ENCODE data around the gene MAN1A2.

Gene MAN1A2

GRCh38 chr1:117367046-117368025, at the start of gene MAN1A2:
TSS of gene MAN1A2 (plus strand) at chr1:117367449. CDS start at chr1:117368184, 735 bp downstream.
- no peaks in the 10 kb centered on the region for H3K9me3 ChIP-seq (ENCODE audit: control insufficient read depth, insufficient read depth, low read length)
- H3K4me1 ChIP-seq (ENCODE audit: control insufficient read depth, low read length) = peaks cover 28% of the 10 kb centered on the region
- peak within 1 kb of the TSS; percentile 85 for H3K4me3 ChIP-seq (ENCODE audit: low read length)
- H4K20me1 ChIP-seq (ENCODE audit: control insufficient read depth, insufficient read depth, low read depth, low read length) = peaks cover 9% of the 10 kb centered on the region
- H3K36me3 ChIP-seq (ENCODE audit: control insufficient read depth, low read length) = peaks cover 2% of the 10 kb centered on the region; the same call in 1 of the 2 replicates
- peak within 1 kb of the TSS; percentile 82 for H3K4me2 ChIP-seq (ENCODE audit: low read length)
- peak within 1 kb of the TSS; percentile 68 for H3K27ac ChIP-seq (ENCODE audit: low read depth, low read length)
- no peaks in the 10 kb centered on the region for H3K9me2 ChIP-seq (replicated peaks; ENCODE audit: control insufficient read depth, low read length)
- no peak for TF ChIP-seq EZH2phosphoT487 (IDR thresholded peaks at IDR 0.05; ENCODE audit: borderline replicate concordance, low read length)
- TF ChIP-seq CTCF (IDR thresholded peaks at IDR 0.05; ENCODE audit: low read depth, low read length, poor library complexity, severe bottlenecking) = no peak
- no peaks in the 10 kb centered on the region for H3K27me3 ChIP-seq (ENCODE audit: control insufficient read depth, low read length)
- peaks cover 63% of the 10 kb centered on the region for H3K79me2 ChIP-seq (ENCODE audit: control insufficient read depth, low read length)
- H3F3A ChIP-seq (ENCODE audit: control insufficient read depth, insufficient read depth) = no peaks in the 10 kb centered on the region

GRCh38 chr1:117318011-117318410, 49.2 kb upstream of the MAN1A2 start:
- no peaks in the 10 kb centered on the region for H3K9me3 ChIP-seq (ENCODE audit: control insufficient read depth, insufficient read depth, low read length)
- H3K36me3 ChIP-seq (ENCODE audit: control insufficient read depth, low read length) = no peaks in the 10 kb centered on the region
- no peak overlapping the region for H3K4me3 ChIP-seq (ENCODE audit: low read length)
- TF ChIP-seq EZH2phosphoT487 (IDR thresholded peaks at IDR 0.05; ENCODE audit: borderline replicate concordance, low read length) = no peak
- no peak for TF ChIP-seq CTCF (IDR thresholded peaks at IDR 0.05; ENCODE audit: low read depth, low read length, poor library complexity, severe bottlenecking)
- peaks cover 11% of the 10 kb centered on the region for H3K27me3 ChIP-seq (ENCODE audit: control insufficient read depth, low read length)
- no peaks in the 10 kb centered on the region for H3K79me2 ChIP-seq (ENCODE audit: control insufficient read depth, low read length)
- H3K27ac ChIP-seq (ENCODE audit: low read depth, low read length) = no peak overlapping the region
- no peaks in the 10 kb centered on the region for H3K9me2 ChIP-seq (replicated peaks; ENCODE audit: control insufficient read depth, low read length)
- no peaks in the 10 kb centered on the region for H4K20me1 ChIP-seq (ENCODE audit: control insufficient read depth, insufficient read depth, low read depth, low read length)
- no peaks in the 10 kb centered on the region for H3K4me1 ChIP-seq (ENCODE audit: control insufficient read depth, low read length)
- H3F3A ChIP-seq (ENCODE audit: control insufficient read depth, insufficient read depth) = no peaks in the 10 kb centered on the region
- H3K4me2 ChIP-seq (ENCODE audit: low read length) = no peak overlapping the region

- H3K4me3 ChIP-seq (ENCODE audit: low read length) = no peak overlapping the region
- H3K9me2 ChIP-seq (replicated peaks; ENCODE audit: control insufficient read depth, low read length) = no peaks in the 10 kb centered on the region
- no peaks in the 10 kb centered on the region for H4K20me1 ChIP-seq (ENCODE audit: control insufficient read depth, insufficient read depth, low read depth, low read length)
- no peak overlapping the region for H3K27ac ChIP-seq (ENCODE audit: low read depth, low read length)
- no peak overlapping the region for H3K4me2 ChIP-seq (ENCODE audit: low read length)
- TF ChIP-seq CTCF (IDR thresholded peaks at IDR 0.05; ENCODE audit: low read depth, low read length, poor library complexity, severe bottlenecking) = no peak
- no peak for TF ChIP-seq EZH2phosphoT487 (IDR thresholded peaks at IDR 0.05; ENCODE audit: borderline replicate concordance, low read length)
- no peaks in the 10 kb centered on the region for H3K36me3 ChIP-seq (ENCODE audit: control insufficient read depth, low read length)
- H3K27me3 ChIP-seq (ENCODE audit: control insufficient read depth, low read length) = peaks cover 11% of the 10 kb centered on the region
- H3K4me1 ChIP-seq (ENCODE audit: control insufficient read depth, low read length) = no peaks in the 10 kb centered on the region
- no peaks in the 10 kb centered on the region for H3K9me3 ChIP-seq (ENCODE audit: control insufficient read depth, insufficient read depth, low read length)
- H3F3A ChIP-seq (ENCODE audit: control insufficient read depth, insufficient read depth) = no peaks in the 10 kb centered on the region
- H3K79me2 ChIP-seq (ENCODE audit: control insufficient read depth, low read length) = no peaks in the 10 kb centered on the region
Measured at GRCh38 chr1:117318426-117318825, 48.8 kb upstream of the MAN1A2 start.
